ENCODE measurements around the gene CDH23.

The CDH23 gene

DNA sequence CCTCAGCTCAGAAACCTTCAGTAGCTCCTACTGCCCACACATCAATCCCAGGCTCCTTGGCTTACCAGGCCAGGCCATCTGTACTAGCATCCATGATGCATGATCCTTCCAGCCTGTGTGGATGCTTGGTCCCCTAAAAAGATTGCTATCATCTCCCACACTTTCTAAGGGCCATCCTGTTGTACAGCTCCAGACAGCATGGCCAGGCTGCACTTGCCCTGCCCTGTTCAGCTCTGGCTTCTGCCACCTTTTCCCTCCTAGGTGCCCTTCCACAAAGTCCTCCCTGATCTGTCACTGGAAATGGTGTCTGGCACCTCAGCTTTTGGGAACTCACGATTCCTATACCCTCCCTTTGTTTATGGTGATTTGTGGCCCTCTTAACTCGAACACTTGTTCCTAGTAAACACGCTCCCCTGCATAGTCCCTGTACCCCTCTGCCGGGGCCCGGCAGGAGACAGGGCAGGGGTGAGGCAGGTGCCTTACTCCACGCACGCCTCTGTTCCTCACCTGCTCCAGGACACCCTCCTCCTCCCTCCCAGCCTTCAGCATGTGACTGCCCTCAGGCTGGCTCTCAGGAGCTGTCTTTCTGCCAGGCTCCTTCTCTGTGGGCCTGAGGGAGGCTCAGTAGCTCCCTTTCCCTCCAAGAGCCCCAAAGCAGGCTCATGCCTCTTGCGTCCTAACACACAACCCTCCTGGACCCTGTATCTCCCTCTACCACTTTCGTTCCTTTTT, 71.8 kb downstream of the CDH23 start:
- no peak for DNase-seq

- DNase-seq, result no peak
These were observed 74.3 kb downstream of the CDH23 start for GRCh38 chr10:71471006-71471405.

- peak; percentile 27 to 52 for DNase-seq
These were observed 75.2 kb downstream of the CDH23 start for GRCh38 chr10:71471957-71472365.

GRCh38 chr10:71472466-71472865, 75.7 kb downstream of the CDH23 start:
- DNase-seq, result no peak

- DNase-seq, result no peak
These were observed 76.2 kb downstream of the CDH23 start for GRCh38 chr10:71472912-71473311.

- no peak for DNase-seq
These were observed 77.2 kb downstream of the CDH23 start for GRCh38 chr10:71473671-71474599.

- no peak for DNase-seq
These were observed 78.1 kb downstream of the CDH23 start for GRCh38 chr10:71474702-71475242.

- peak in 1 of 2 experiments; percentile 21 for DNase-seq
These were observed 78.6 kb downstream of the CDH23 start for GRCh38 chr10:71475243-71475871.

DNA sequence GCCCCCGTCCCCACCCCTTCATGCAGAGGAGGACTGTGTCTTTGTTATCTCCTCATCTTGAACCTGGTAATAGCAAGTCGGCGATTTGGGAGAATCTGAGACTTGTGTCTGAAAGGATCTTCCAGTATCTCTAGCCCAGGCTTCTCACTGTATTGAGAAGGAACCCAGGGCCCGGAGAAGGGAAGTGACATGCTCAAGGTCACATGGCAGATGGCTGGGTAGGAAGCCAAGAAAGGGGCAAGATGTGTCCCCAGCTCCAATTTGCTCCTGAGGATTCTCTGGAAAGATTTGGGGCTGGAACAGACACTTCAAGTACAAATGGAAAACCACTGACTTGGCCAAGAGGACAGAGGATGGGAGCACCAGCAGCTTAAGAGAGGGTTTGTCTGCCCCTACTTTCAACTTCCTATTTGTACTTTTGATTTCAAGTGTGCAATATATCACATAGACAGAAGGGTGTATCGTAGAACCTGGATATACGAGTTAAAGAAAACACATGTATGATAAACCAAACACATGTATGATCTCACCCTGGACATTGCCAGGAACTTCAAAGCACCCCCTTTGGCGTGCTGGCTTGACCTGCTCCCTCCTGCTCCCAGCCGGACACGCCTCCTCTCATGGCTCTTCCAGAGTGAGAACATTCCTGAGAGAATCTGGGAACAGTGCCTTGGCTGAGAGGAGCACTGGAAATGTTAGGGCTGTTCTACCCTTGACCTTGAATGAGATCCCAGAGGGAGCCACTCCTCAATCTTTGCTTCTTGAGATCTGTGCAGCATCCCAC, 79.7 kb downstream of the CDH23 start:
- DNase-seq, result no peak

- no peak for DNase-seq
These were observed 81.5 kb downstream of the CDH23 start for GRCh38 chr10:71478173-71478572.

DNA sequence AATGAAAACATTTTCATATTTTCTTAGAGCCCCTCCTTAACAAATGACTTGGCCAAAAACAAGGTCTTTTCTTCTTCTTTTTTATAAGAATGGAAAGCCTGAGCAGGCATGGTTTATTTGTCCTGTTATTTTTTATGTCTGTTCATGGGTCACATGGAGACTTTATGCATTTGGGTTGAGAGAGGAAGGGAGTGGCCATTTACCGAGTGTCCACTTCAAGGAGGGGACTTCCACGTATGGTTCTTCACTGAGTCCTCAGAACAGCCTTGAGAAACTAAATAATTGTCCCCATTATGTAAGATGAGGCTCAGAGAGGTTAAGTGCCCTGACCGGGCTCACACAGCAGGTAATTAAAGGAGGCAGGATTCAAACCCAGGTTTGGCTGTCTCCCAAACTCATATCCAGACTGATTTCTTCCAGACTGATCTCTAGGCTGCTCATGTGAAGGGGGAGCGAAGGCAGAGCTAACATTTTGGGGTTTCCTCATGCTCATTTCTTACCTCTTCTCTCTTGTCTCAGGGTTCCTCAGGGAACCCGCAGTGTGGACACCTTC, 82.2 kb downstream of the CDH23 start:
- DNase-seq, result no peak

DNA sequence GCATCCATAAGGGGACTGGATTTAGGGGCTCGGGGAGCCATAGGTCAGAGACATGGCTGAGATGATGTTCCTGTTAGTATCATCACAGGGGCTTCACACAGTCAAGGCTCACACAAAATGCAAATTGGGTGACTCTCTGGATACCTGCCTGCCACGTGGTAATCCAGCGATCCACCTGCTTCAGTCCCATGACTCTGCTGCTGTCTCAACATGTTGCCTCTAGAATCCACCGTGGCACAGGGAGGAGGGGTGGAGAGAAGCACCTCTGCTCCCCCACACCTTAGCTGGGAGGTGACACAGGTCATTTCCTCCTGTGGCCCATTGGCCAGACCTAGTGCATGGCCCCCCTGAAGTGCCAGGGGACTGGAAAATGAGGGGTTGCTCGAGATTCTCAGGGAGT, 83.1 kb downstream of the CDH23 start:
- DNase-seq, result no peak

- no peak for DNase-seq
These were observed 83.9 kb downstream of the CDH23 start for GRCh38 chr10:71480662-71481061.

GRCh38 chr10:71481746-71482410, 85.2 kb downstream of the CDH23 start:
- DNase-seq, result no peak

- DNase-seq, result no peak
These were observed 85.9 kb downstream of the CDH23 start for GRCh38 chr10:71482620-71483019.

- DNase-seq, result no peak
These were observed 86.4 kb downstream of the CDH23 start for GRCh38 chr10:71483135-71483534.

DNA sequence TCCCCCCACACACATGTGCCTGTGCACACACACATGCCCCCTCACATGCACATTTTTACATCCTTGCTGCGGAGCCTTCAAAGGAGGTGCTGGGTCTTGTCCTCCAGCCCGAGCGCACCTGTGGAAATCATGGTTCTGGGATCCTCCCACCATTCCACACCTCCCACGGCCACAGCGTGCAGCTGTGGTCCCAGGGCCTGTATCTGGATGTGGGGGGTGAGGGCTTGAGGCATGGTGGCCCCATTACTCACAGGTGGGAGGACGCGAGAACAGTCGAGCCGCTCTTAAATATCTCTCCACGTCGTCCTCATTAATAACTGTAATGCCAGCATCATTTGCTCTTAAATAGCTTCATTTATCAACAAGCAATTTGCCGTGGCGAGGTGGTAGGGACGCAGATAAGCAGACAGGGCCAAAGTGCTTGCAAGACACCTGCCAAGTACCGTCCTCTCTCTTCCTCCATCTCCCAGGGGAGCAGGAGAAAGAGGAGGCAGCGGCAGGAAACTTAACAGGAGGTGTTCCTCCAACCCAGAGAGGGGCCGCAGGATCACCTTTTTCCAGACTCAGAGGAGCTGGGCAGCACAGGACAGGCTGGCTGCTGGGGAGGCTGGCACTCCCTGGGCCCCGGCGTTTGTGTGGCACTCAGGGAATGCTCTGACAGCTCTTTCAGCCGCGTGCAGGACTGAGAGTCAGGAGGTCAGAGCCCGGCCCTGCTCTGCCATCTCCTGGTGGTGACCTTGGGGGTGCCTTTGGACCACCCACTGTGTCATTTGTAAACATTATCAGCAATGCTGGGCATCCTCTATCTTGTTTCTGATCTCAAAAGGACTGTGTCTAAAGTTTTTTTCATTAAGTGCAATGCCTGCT, 87.4 kb downstream of the CDH23 start:
- DNase-seq, result no peak

- DNase-seq, result no peak
These were observed 89.9 kb downstream of the CDH23 start for GRCh38 chr10:71486484-71487114.

GRCh38 chr10:71487726-71488125, 91.0 kb downstream of the CDH23 start:
- DNase-seq, result no peak

GRCh38 chr10:71489077-71489476, 92.4 kb downstream of the CDH23 start:
- DNase-seq, result no peak

All from NCI-H2081 (cell line).